Activated CD4-positive, alpha-beta T cell treated with anti-CD3 and anti-CD28 coated beads, Interleukin-2, amount 50 U/mL, for 16 hours (primary cell): ENCODE data around the gene HINT3.
"Not testable (repeated sequence)": the region's sequence is repeated elsewhere in the genome, so short reads cannot be mapped to it uniquely, and the experiment has no call there.

ENCODE experiments used
- DNase-seq: peaks from one replicate; pipeline ENCODE4 v3.0.0-alpha.2; 2020

Gene HINT3

GRCh38 chr6:125956506-125957390, at the start of gene HINT3:
Gene HINT3, plus strand, starts transcription at chr6:125956770. Its CDS starts 208 bp downstream, at chr6:125956978.
- peak; percentile 98 for DNase-seq

- DNase-seq, result peak; percentile 77
These were observed 46.0 kb upstream of the HINT3 start for GRCh38 chr6:125910527-125910926.

GRCh38 chr6:125911051-125911451, 45.5 kb upstream of the HINT3 start:
- DNase-seq, result not testable (repeated sequence)

- DNase-seq, result not testable (repeated sequence)
These were observed 44.1 kb upstream of the HINT3 start for GRCh38 chr6:125912430-125912829.

- DNase-seq, result no peak
These were observed 43.4 kb upstream of the HINT3 start for GRCh38 chr6:125913145-125913544.

- DNase-seq, result no peak
These were observed 42.7 kb upstream of the HINT3 start for GRCh38 chr6:125913864-125914351.

- no peak for DNase-seq
These were observed 38.3 kb upstream of the HINT3 start for GRCh38 chr6:125918230-125918629.

GRCh38 chr6:125918681-125919566, 37.6 kb upstream of the HINT3 start:
- DNase-seq, result peak; percentile 87

- DNase-seq, result no peak
These were observed 37.0 kb upstream of the HINT3 start for GRCh38 chr6:125919618-125920017.

GRCh38 chr6:125922322-125922860, 34.2 kb upstream of the HINT3 start:
- DNase-seq, result no peak

- no peak for DNase-seq
These were observed 33.1 kb upstream of the HINT3 start for GRCh38 chr6:125923366-125923877.

GRCh38 chr6:125924169-125924568, 32.4 kb upstream of the HINT3 start:
- DNase-seq, result peak; percentile 40

GRCh38 chr6:125924697-125925358, 31.7 kb upstream of the HINT3 start:
- no peak for DNase-seq

GRCh38 chr6:125926711-125927110, 29.9 kb upstream of the HINT3 start:
- DNase-seq, result no peak

GRCh38 chr6:125927761-125928160, 28.8 kb upstream of the HINT3 start:
- no peak for DNase-seq

GRCh38 chr6:125930765-125931418, 25.7 kb upstream of the HINT3 start:
- no peak for DNase-seq

- peak; percentile 53 for DNase-seq
These were observed 24.7 kb upstream of the HINT3 start for GRCh38 chr6:125931733-125932450.

GRCh38 chr6:125932451-125932795, 24.1 kb upstream of the HINT3 start:
- no peak for DNase-seq

GRCh38 chr6:125935520-125935919, 21.1 kb upstream of the HINT3 start:
- DNase-seq, result not testable (repeated sequence)

GRCh38 chr6:125939026-125939425, 17.5 kb upstream of the HINT3 start:
- DNase-seq, result no peak

GRCh38 chr6:125939791-125940190, 16.8 kb upstream of the HINT3 start:
- peak; percentile 71 for DNase-seq
